ENCODE measurements around the gene ITGA5. TPM values are rescaled to one million over a fixed set of nuclear protein-coding genes. Genes with fewer than 3 reads are reported as not detected.
A peak's percentile ranks its signal among the peaks of the same experiment; 100 is the strongest.

ITGA5 gene
- total RNA-seq, 1 donor from 2014 or later: 152 TPM

DNA sequence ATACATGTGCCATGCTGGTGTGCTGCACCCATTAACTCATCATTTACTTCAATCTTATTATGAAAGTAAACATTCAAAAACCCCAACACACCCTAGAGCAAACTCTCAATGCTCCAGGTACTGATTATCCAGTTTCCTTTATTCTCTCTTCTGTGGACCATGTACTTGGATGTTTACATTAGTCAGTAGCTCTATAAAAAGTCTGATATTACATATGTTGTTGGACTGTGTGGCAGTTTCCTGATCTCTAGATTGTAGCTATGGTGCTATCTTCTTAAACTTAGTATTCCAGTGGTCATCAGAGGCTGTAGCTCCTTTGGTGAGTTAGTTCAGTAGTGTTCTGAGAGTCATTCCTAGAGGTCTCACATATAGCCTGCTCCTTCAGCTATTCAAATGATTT is 25.1 kb upstream of the ITGA5 start:
- Mint-ChIP-seq H3K36me3 (ENCODE audit: low read depth) (no peaks in the 10 kb centered on the region), H3K4me1 (ENCODE audit: low read depth) (peaks cover 4% of the 10 kb centered on the region), H3K27me3 (ENCODE audit: low read depth) (peaks cover 28% of the 10 kb centered on the region), H3K27ac (ENCODE audit: unreplicated experiment) (no peak overlapping the region), H3K4me3 (ENCODE audit: unreplicated experiment) (no peak overlapping the region), H3K9me3 (ENCODE audit: low read depth) (no peaks in the 10 kb centered on the region)
- DNase-seq (ENCODE audit: low spot score): no peak
- TF ChIP-seq CTCF (IDR thresholded peaks at IDR 0.05): no peak

GRCh38 chr12:54443446-54443845 is 24.4 kb upstream of the ITGA5 start:
- TF ChIP-seq CTCF (IDR thresholded peaks at IDR 0.05): no peak
- H3K27me3 Mint-ChIP-seq (ENCODE audit: low read depth): peaks cover 26% of the 10 kb centered on the region
- H3K36me3 Mint-ChIP-seq (ENCODE audit: low read depth): no peaks in the 10 kb centered on the region
- H3K4me3 Mint-ChIP-seq (ENCODE audit: unreplicated experiment): no peak overlapping the region
- no peak for DNase-seq (ENCODE audit: low spot score)
- peaks cover 4% of the 10 kb centered on the region for H3K4me1 Mint-ChIP-seq (ENCODE audit: low read depth)
- H3K27ac Mint-ChIP-seq (ENCODE audit: unreplicated experiment): no peak overlapping the region
- no peaks in the 10 kb centered on the region for H3K9me3 Mint-ChIP-seq (ENCODE audit: low read depth)

GRCh38 chr12:54442961-54443360 is 23.9 kb upstream of the ITGA5 start:
- H3K27ac Mint-ChIP-seq (ENCODE audit: unreplicated experiment): no peak overlapping the region
- H3K27me3 Mint-ChIP-seq (ENCODE audit: low read depth): peaks cover 26% of the 10 kb centered on the region
- TF ChIP-seq CTCF (IDR thresholded peaks at IDR 0.05): no peak
- DNase-seq (ENCODE audit: low spot score): no peak
- no peaks in the 10 kb centered on the region for H3K9me3 Mint-ChIP-seq (ENCODE audit: low read depth)
- H3K4me1 Mint-ChIP-seq (ENCODE audit: low read depth): peaks cover 4% of the 10 kb centered on the region
- no peak overlapping the region for H3K4me3 Mint-ChIP-seq (ENCODE audit: unreplicated experiment)
- no peaks in the 10 kb centered on the region for H3K36me3 Mint-ChIP-seq (ENCODE audit: low read depth)

DNA sequence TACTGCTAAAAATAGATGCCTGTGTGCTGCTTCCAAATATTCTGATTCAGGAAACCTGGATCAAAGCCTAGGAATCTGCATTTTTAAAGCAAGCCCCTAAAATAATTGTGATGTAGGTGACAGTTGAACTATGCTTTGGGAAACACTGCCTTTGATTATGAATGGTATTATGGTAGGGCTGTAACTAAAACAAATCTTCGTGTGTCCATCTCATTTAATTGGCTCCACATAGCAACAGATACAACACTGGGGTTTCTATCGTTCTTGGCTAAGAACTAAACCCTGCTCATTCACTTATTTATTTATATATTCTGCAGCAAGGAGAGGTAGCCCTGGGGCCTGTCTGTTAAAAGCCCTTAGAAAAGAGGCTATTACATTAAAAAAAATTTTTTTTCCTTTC is 23.0 kb upstream of the ITGA5 start:
- Mint-ChIP-seq H3K4me3 (ENCODE audit: unreplicated experiment) (no peak overlapping the region), H3K27me3 (ENCODE audit: low read depth) (peaks cover 26% of the 10 kb centered on the region), H3K36me3 (ENCODE audit: low read depth) (no peaks in the 10 kb centered on the region), H3K9me3 (ENCODE audit: low read depth) (no peaks in the 10 kb centered on the region), H3K27ac (ENCODE audit: unreplicated experiment) (no peak overlapping the region), H3K4me1 (ENCODE audit: low read depth) (peaks cover 4% of the 10 kb centered on the region)
- TF ChIP-seq CTCF (IDR thresholded peaks at IDR 0.05): no peak
- no peak for DNase-seq (ENCODE audit: low spot score)

- H3K27ac Mint-ChIP-seq (ENCODE audit: unreplicated experiment): peak overlapping the region; percentile 62
- peak; percentile 89 for TF ChIP-seq CTCF (IDR thresholded peaks at IDR 0.05)
- peaks cover 9% of the 10 kb centered on the region for H3K4me1 Mint-ChIP-seq (ENCODE audit: low read depth)
- no peak for DNase-seq (ENCODE audit: low spot score)
- no peaks in the 10 kb centered on the region for H3K9me3 Mint-ChIP-seq (ENCODE audit: low read depth)
- H3K4me3 Mint-ChIP-seq (ENCODE audit: unreplicated experiment): no peak overlapping the region
- H3K36me3 Mint-ChIP-seq (ENCODE audit: low read depth): no peaks in the 10 kb centered on the region
- peaks cover 20% of the 10 kb centered on the region for H3K27me3 Mint-ChIP-seq (ENCODE audit: low read depth)
Measured at GRCh38 chr12:54439521-54440255, 20.6 kb upstream of the ITGA5 start.

All from chondrocyte (in vitro differentiated cells).